SJCRH30 (cell line): ENCODE data around the gene AIF1. TPM values are rescaled to one million over a fixed set of nuclear protein-coding genes. Genes with fewer than 3 reads are reported as not detected.

Experiments
- DNase-seq, 2 experiments: peaks; one replicate each; pipeline ENCODE4 v3.0.0-alpha.2; 2015 to 2020
- H3K27ac ChIP-seq: fragments of 250-450 bp; sonication (Bioruptor Pico); 2 replicates; pipeline ENCODE4 v1.5.1; 2020; ENCODE audit warnings: mild to moderate bottlenecking, moderate library complexity
- H3K27me3 ChIP-seq: fragments of 250-450 bp; sonication (Bioruptor Pico); 2 replicates; pipeline ENCODE4 v1.5.1; 2020; ENCODE audit warnings: mild to moderate bottlenecking, moderate library complexity
- H3K36me3 ChIP-seq: fragments of 250-450 bp; sonication (Bioruptor Pico); 2 replicates; pipeline ENCODE4 v1.5.1; 2020; ENCODE audit warnings: mild to moderate bottlenecking, moderate library complexity
- H3K4me1 ChIP-seq: fragments of 250-450 bp; sonication (Bioruptor Pico); 2 replicates; pipeline ENCODE4 v1.5.1; 2020; ENCODE audit warnings: mild to moderate bottlenecking, moderate library complexity
- H3K4me3 ChIP-seq: fragments of 250-450 bp; sonication (Bioruptor Pico); 2 replicates; pipeline ENCODE4 v1.5.1; 2020; ENCODE audit warnings: mild to moderate bottlenecking, moderate library complexity
- H3K9me3 ChIP-seq: fragments of 250-450 bp; sonication (Bioruptor Pico); replicated peaks from 2 replicates; pipeline ENCODE4 v1.5.1; 2020; ENCODE audit warnings: mild to moderate bottlenecking, moderate library complexity
- total RNA-seq: library from RNA; depleted of rRNA; stranded (reverse); fragments of >200 nt; shearing (Covaris generic); gene quantifications from 2 replicates; pipeline ENCODE4 v1.2.3, GENCODE V29; 2014; rRNA removed

The AIF1 gene
- total RNA-seq, 1 experiment from 2014 or later = not detected

DNA sequence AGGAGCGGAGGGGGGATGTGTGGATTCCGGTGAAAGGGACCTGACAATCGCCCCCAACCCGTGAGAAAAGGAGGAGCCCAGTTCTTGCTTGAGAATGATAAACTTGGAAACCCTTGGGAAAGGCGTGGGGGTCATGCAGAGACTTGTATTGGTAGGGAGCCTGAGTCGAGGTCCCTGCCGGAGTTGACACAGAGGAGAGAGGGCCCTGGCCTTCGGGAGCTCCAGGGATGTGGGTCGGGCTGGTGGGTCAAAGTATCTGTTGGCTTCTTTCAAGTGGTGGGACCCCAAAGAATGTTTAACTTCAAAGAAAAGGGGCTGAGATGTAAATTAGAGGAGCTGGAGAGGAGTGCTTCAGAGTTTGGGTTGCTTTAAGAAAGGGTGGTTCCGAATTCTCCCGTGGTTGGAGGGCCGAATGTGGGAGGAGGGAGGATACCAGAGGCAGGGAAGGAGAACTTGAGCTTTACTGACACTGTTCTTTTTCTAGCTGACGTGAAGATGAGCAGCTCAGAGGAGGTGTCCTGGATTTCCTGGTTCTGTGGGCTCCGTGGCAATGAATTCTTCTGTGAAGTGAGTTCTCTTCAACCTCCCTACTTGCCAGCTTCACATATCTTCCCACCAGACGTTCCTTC lies 51.4 kb downstream of the AIF1 start:
- DNase-seq = no peak
- Histone ChIP-seq H3K4me1 (peaks cover 5% of the 10 kb centered on the region), H3K27me3 (no peaks in the 10 kb centered on the region), H3K36me3 (peaks cover 48% of the 10 kb centered on the region), H3K4me3 (peak overlapping the region; percentile 86), H3K9me3 (no peaks in the 10 kb centered on the region), H3K27ac (peak overlapping the region; percentile 96)

Other genes with a start within 250 kb of the AIF1 start
- 6.8 and 7.7 TPM in 2 replicates for gene MICA, start 211.6 kb upstream of the AIF1 start, total RNA-seq
- gene MICB, start 117.1 kb upstream of the AIF1 start, total RNA-seq = not detected in 2 replicates
- gene MCCD1, start 86.3 kb upstream of the AIF1 start, total RNA-seq = not detected in 2 replicates
- gene DDX39B, start 73.2 kb upstream of the AIF1 start, total RNA-seq = 673 and 762 TPM in 2 replicates
- 0.91 and 1.4 TPM in 2 replicates for gene ATP6V1G2, start 68.6 kb upstream of the AIF1 start, total RNA-seq
- gene NFKBIL1, start 67.6 kb upstream of the AIF1 start, total RNA-seq = 8.5 and 10.6 TPM in 2 replicates
- not detected in 2 replicates for gene LTA, start 42.9 kb upstream of the AIF1 start, total RNA-seq
- gene TNF, start 39.7 kb upstream of the AIF1 start, total RNA-seq = not detected in 2 replicates
- gene LTB, start 32.8 kb upstream of the AIF1 start, total RNA-seq = not detected in 2 replicates
- not detected in 2 replicates for gene LST1, start 29.0 kb upstream of the AIF1 start, total RNA-seq
- gene NCR3, start 22.2 kb upstream of the AIF1 start, total RNA-seq = not detected in 2 replicates
- gene PRRC2A, start 5.5 kb downstream of the AIF1 start, total RNA-seq = 98.7 and 109 TPM in 2 replicates
- gene BAG6, start 37.4 kb downstream of the AIF1 start, total RNA-seq = 165 and 188 TPM in 2 replicates
- 1.8 and 2.0 TPM in 2 replicates for gene APOM, start 40.7 kb downstream of the AIF1 start, total RNA-seq
- 17.6 and 19.0 TPM in 2 replicates for gene C6orf47, start 45.5 kb downstream of the AIF1 start, total RNA-seq
- gene GPANK1, start 49.8 kb downstream of the AIF1 start, total RNA-seq = 19.5 and 23.6 TPM in 2 replicates
- 197 and 208 TPM in 2 replicates for gene CSNK2B, start 50.8 kb downstream of the AIF1 start, total RNA-seq
- gene LY6G5B, start 54.7 kb downstream of the AIF1 start, total RNA-seq = 3.2 and 7.0 TPM in 2 replicates
- 0.25 and 1.6 TPM in 2 replicates for gene LY6G5C, start 65.8 kb downstream of the AIF1 start, total RNA-seq
- 18.8 and 22.4 TPM in 2 replicates for gene ABHD16A, start 88.1 kb downstream of the AIF1 start, total RNA-seq
- gene LY6G6F, start 91.6 kb downstream of the AIF1 start, total RNA-seq = not detected in 2 replicates
- not detected in 2 replicates for gene LY6G6D, start 100.1 kb downstream of the AIF1 start, total RNA-seq
- gene LY6G6C, start 106.5 kb downstream of the AIF1 start, total RNA-seq = not detected in 2 replicates
- 0.47 TPM in 1 of 2 replicates, not detected in the other for gene MPIG6B, start 108.1 kb downstream of the AIF1 start, total RNA-seq
- gene DDAH2, start 114.1 kb downstream of the AIF1 start, total RNA-seq = 39.1 and 42.7 TPM in 2 replicates
- gene CLIC1, start 121.3 kb downstream of the AIF1 start, total RNA-seq = 210 and 234 TPM in 2 replicates
- gene MSH5, start 124.8 kb downstream of the AIF1 start, total RNA-seq = 12.9 and 13.4 TPM in 2 replicates
- gene SAPCD1, start 147.4 kb downstream of the AIF1 start, total RNA-seq = 0.89 and 1.4 TPM in 2 replicates
- 0.28 and 0.34 TPM in 2 replicates for gene VWA7, start 162.1 kb downstream of the AIF1 start, total RNA-seq
- gene VARS1, start 180.5 kb downstream of the AIF1 start, total RNA-seq = 42.5 and 45.8 TPM in 2 replicates
- 90.1 and 106 TPM in 2 replicates for gene LSM2, start 191.7 kb downstream of the AIF1 start, total RNA-seq
- gene HSPA1L, start 200.0 kb downstream of the AIF1 start, total RNA-seq = 0.10 and 0.14 TPM in 2 replicates
- gene HSPA1A, start 200.3 kb downstream of the AIF1 start, total RNA-seq = 0.56 TPM in 1 of 2 replicates, not detected in the other
- gene HSPA1B, start 212.5 kb downstream of the AIF1 start, total RNA-seq = 106 and 118 TPM in 2 replicates
- gene NEU1, start 247.6 kb downstream of the AIF1 start, total RNA-seq = 21.2 and 23.3 TPM in 2 replicates